Pancreas (tissue), 10 donors: Measurements from ENCODE around the gene ADCY1. TPM values are rescaled to one million over a fixed set of nuclear protein-coding genes. Genes with fewer than 3 reads are reported as not detected.

Experiments used
- ATAC-seq, 4 donors: fragments of 200-7000 bp; cut with Tn5 transposase; one replicate each; pipeline versions ENCODE4 v1.8.0 to v1.9.1; 2020; ENCODE audit warnings: mild to moderate bottlenecking in 4 of 4, moderate library complexity in 4 of 4
- DNase-seq, 6 donors: peaks; one replicate each; pipeline ENCODE4 v3.0.0-alpha.2; 2020
- FAIRE-seq: peaks from 2 replicates; lab custom pipeline; 2012; peaks lifted over from hg19 to GRCh38; lab: Jason Lieb, UNC
- H3K27ac ChIP-seq, 4 donors: fragments of 200-600 bp; sonication (generic); 1 replicate in 3 of 4; 2 replicates in 1 of 4; pipeline versions ENCODE4 v1.5.0 to v1.8.0; 2020
- H3K27me3 ChIP-seq, 4 donors: fragments of 200-600 bp; one replicate each; pipeline ENCODE4 v1.8.0; 2021
- H3K36me3 ChIP-seq, 3 donors: fragments of 200-600 bp; sonication (generic) in 1 of 3; one replicate each; pipeline versions ENCODE4 v1.5.0 to v1.8.0; 2020 to 2021
- H3K4me1 ChIP-seq, 3 donors: fragments of 200-600 bp; one replicate each; pipeline ENCODE4 v1.8.0; 2021
- H3K4me3 ChIP-seq, 4 donors: fragments of 200-600 bp; sonication (generic) in 2 of 4; one replicate each; pipeline versions ENCODE4 v1.5.0 to v1.8.0; 2020 to 2021
- H3K9me3 ChIP-seq, 4 donors: fragments of 200-600 bp; one replicate each; pipeline ENCODE4 v1.8.0; 2021
- CTCF ChIP-seq, 4 donors: fragments of 200-600 bp; sonication (generic) in 3 of 4; IDR thresholded peaks; one replicate each; pipeline versions ENCODE4 v1.5.0 to v1.8.0; 2021; ENCODE audit warnings: antibody characterized with exemption in 4 of 4
- WGBS, 2 donors: extraction: QIAGEN DNeasy Blood & Tissue Kit; methylation state at CpG; one replicate each; pipeline ENCODE4 v1.1.7; 2013; 5-methylcytosine and 5-hydroxymethylcytosine counted together
- intact Hi-C, 3 donors: fragments of 100-400 bp; cut with DNase I; formaldehyde crosslinking; loops; one replicate each; pipeline versions ENCODE4 v1.11.1 to v1.14.2; 2022
- polyA plus RNA-seq, 2 donors: library from polyadenylated mRNA; stranded (reverse); fragments of 200-250 nt; gene quantifications; one replicate each; pipeline ENCODE4 v1.2.3, GENCODE V29; 2013
- total RNA-seq, 6 donors: library from RNA; stranded (reverse); fragmentation: NEBNext Ultra II Directional in 4 of 6; extraction: Animal tissue kit (Norgen Biotek cat#: 25700) in 4 of 6; gene quantifications; one replicate each; pipeline versions ENCODE4 v1.2.1 to v1.2.4, GENCODE V29; 2021 to 2023
- donor health status: healthy with polysubstance abuse.
- donor health status: DM: no; HTN: no; CAD: no; lungs with moderate emphysema.
- donor health status: DM: no; HTN: no; CAD: no.
- donor health status: control.
- donor health status: control.
- donor health status: Bipolar disorder and iron deficiency.
- donor health status: DM: yes; HTN: yes; CAD: no.
- donor health status: DM: no; HTN: no; CAD: no.
- donor health status: DM: no; HTN: no; CAD: no.
- donor health status: DM: yes; HTN: yes; CAD: no.

The ADCY1 gene
- total and polyA plus RNA-seq, 8 donors, result 1.0 to 5.8 (median 4.2) TPM

- intact Hi-C loops, result no loop called here
- ATAC-seq, result no peak
- 69 to 79% methylated on average over 9 of the region's 9 CpGs for WGBS, 2 donors
- H3K4me1 ChIP-seq, result no peaks in the 10 kb centered on the region
- H3K36me3 ChIP-seq, result no peaks in the 10 kb centered on the region
- FAIRE-seq, result no peak
- no peak for TF ChIP-seq CTCF (IDR thresholded peaks at IDR 0.05)
- H3K27ac ChIP-seq, result no peak overlapping the region
- no peak for DNase-seq
- H3K9me3 ChIP-seq, result no peaks in the 10 kb centered on the region
- no peaks in the 10 kb centered on the region for H3K27me3 ChIP-seq
- H3K4me3 ChIP-seq, result no peak overlapping the region
Measured at GRCh38 chr7:45582868-45583277, 8.7 kb downstream of the ADCY1 start.

- ATAC-seq (no peak), DNase-seq (no peak), FAIRE-seq (no peak)
- Histone ChIP-seq H3K27me3 (no peaks in the 10 kb centered on the region), H3K4me1 (no peaks in the 10 kb centered on the region), H3K27ac (no peak overlapping the region), H3K9me3 (no peaks in the 10 kb centered on the region), H3K4me3 (no peak overlapping the region), H3K36me3 (no peaks in the 10 kb centered on the region)
- 85 to 94% methylated on average over 2 of the region's 2 CpGs for WGBS, 2 donors
- intact Hi-C loops, result no loop called here
- TF ChIP-seq CTCF (IDR thresholded peaks at IDR 0.05), result no peak
Measured at GRCh38 chr7:45583296-45583695, 9.1 kb downstream of the ADCY1 start.

GRCh38 chr7:45584261-45585210, 10.4 kb downstream of the ADCY1 start:
- 87 to 91% methylated on average over 16 of the region's 16 CpGs for WGBS, 2 donors
- H3K9me3 ChIP-seq, result no peaks in the 10 kb centered on the region
- DNase-seq (no peak), FAIRE-seq (no peak), ATAC-seq (no peak)
- H3K27me3 ChIP-seq, result no peaks in the 10 kb centered on the region
- H3K27ac ChIP-seq, result no peak overlapping the region
- TF ChIP-seq CTCF (IDR thresholded peaks at IDR 0.05), result no peak
- intact Hi-C loops, result no loop called here
- H3K36me3 ChIP-seq, result no peaks in the 10 kb centered on the region
- no peak overlapping the region for H3K4me3 ChIP-seq
- no peaks in the 10 kb centered on the region for H3K4me1 ChIP-seq

- Histone ChIP-seq H3K27ac (no peak overlapping the region), H3K4me1 (no peaks in the 10 kb centered on the region), H3K36me3 (no peaks in the 10 kb centered on the region), H3K27me3 (no peaks in the 10 kb centered on the region), H3K9me3 (no peaks in the 10 kb centered on the region), H3K4me3 (no peak overlapping the region)
- ATAC-seq (no peak), FAIRE-seq (no peak), DNase-seq (no peak)
- WGBS, 2 donors, result 80 to 84% methylated on average over 5 of the region's 5 CpGs
- TF ChIP-seq CTCF (IDR thresholded peaks at IDR 0.05), result no peak
- intact Hi-C loops, result no loop called here
Measured at GRCh38 chr7:45585628-45586027, 11.5 kb downstream of the ADCY1 start.
